DND-41 (cell line): ENCODE measurements around the gene SLC25A13.

Experiments
- EZH2 ChIP-seq: IDR thresholded peaks from 3 replicates; pipeline ENCODE4 v1.6.1; 2012; ENCODE audit warnings: borderline replicate concordance, low read depth, mild to moderate bottlenecking, moderate library complexity, low read length, inconsistent platforms; ENCODE audit not compliant: severe bottlenecking
- TF ChIP-seq, protein P1 (sequence below): IDR thresholded peaks from 2 replicates; pipeline ENCODE4 v1.5.1; 2012; ENCODE audit warnings: borderline replicate concordance, low read length, moderate library complexity, mild to moderate bottlenecking; ENCODE audit not compliant: poor library complexity, severe bottlenecking; ENCODE audit errors: extremely low read depth

DNA sequence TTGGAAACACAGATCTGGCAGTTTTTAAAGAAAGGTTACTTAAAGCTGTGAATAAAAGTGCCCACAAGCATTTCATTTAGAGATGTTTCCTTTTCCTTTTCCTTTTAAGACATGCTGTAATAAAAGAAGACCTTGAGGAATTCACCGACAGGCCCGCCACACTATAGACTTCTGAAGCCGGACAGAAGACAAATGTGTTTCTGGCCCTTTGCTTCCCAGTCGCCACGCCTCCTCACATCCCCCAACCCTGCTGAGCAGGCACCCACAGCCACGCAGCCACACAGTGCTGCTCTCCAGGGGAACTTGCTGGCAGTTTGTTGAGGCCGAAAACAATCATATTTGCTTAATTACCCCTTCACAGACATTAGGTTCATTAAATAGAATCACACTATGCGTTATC is 83.4 kb downstream of the SLC25A13 start:
- TF ChIP-seq, protein P1, sequence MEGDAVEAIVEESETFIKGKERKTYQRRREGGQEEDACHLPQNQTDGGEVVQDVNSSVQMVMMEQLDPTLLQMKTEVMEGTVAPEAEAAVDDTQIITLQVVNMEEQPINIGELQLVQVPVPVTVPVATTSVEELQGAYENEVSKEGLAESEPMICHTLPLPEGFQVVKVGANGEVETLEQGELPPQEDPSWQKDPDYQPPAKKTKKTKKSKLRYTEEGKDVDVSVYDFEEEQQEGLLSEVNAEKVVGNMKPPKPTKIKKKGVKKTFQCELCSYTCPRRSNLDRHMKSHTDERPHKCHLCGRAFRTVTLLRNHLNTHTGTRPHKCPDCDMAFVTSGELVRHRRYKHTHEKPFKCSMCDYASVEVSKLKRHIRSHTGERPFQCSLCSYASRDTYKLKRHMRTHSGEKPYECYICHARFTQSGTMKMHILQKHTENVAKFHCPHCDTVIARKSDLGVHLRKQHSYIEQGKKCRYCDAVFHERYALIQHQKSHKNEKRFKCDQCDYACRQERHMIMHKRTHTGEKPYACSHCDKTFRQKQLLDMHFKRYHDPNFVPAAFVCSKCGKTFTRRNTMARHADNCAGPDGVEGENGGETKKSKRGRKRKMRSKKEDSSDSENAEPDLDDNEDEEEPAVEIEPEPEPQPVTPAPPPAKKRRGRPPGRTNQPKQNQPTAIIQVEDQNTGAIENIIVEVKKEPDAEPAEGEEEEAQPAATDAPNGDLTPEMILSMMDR: no peak
- TF ChIP-seq EZH2: no peak
